Middle frontal gyrus (tissue), 1 donor: ENCODE results near the gene ATG7.

ENCODE experiments used
- DNase-seq: peaks from one replicate; pipeline ENCODE4 v3.0.0-alpha.2; 2015; ENCODE audit warnings: low spot score; ENCODE audit errors: extremely low spot score

ATG7 gene

DNA sequence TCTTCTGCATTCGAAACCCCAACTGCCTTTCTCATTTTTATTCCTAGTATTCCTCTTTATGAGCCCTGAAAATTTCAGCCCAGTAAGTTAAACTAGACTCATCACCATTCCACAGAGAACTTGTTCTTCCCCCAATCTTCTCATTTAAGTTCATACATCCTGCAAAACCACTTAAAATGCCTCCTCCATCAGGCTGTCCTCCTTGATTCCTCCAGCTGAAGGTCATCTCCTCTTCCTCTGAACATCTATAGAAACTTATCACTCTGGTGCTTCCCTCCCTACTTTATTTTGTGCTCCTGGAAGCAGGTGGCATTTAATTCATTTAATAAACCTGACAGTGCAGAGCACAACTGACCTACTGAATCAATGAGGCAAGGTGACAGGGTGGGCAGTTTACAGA is 333.2 kb downstream of the ATG7 start:
- no peak for DNase-seq

DNA sequence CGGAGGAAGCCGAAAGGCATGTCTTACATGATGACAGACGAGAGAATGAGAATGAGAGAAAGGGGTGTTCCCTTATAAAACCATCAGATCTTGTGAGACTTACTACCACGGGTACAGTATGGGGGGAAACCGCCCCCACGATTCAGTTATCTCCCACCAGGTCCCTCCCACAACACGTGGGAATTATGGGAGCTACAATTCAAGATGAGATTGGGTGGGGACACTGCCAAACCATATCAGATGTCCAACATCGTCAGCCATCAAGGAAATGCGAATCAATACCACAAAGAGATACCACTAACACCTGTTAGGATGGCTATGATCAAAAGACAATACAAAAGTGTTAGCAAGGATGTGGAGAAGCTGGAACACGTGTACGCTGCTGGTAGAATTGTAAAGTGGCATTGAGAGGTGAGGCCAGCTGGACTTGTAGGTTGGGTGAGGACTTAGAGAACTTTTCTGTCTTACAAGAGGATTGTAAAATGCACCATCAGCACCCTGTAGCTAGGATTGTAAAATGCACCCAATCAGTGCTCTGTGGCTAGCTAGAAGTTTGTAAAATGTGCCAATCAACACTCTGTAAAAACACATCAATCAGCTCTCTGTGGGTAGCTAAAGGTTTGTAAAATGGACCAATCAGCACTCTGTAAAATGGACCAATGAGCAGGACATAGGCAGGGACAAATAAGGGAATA is 334.0 kb downstream of the ATG7 start:
- no peak for DNase-seq

DNA sequence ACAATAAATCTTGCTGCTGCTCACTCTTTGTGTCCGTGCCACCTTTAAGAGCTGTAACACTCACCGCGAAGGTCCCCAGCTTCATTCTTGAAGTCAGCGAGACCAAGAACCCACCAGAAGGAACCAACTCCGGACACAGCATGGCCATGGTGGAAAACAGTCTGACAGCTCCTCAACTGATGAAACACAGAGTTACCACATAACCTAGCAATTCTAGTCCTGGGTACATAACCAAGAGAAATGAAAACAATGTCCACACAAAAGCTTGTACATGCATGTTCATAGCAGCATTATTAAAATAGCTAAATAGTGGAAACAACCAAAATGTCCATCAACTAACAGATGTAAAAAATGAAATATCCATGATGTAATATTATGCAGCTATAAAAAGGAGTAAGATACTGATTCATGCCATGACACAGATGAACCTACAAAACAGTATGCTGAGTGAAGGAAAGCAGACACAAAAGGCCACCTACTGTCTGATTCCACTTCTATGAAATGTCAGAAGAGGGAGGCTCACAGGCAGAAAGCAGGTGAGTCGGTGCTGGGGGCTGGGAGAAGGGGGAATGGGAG is 334.8 kb downstream of the ATG7 start:
- DNase-seq, result no peak
